ENCODE results near the gene ARFGAP3.

ARFGAP3 gene

DNA sequence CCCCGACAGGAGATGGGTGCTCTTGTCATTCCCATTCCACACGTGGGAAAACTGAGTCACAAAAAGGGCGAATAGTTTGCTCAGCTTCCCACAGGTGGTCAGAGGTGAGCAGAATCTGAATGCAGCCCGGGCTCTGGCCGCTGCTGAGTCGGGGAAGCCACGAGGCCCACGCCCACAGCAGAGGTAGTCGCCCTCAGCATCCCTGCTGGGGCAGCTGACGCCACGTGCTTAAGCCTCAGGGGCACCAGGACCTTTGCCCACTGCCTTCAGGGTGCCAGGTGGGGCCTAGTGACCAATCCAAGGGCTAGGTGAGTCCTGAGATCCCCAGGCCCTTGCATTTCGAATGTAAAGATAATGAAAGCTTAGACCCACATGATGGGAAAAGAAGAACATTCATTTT, 24.2 kb upstream of the ARFGAP3 start:
- H3K9me3 ChIP-seq (ENCODE audit: control insufficient read depth, insufficient read depth, low read length) = no peaks in the 10 kb centered on the region
- no peaks in the 10 kb centered on the region for H4K20me1 ChIP-seq (ENCODE audit: control insufficient read depth, insufficient read depth, low read depth, low read length)
- H3K4me3 ChIP-seq (ENCODE audit: low read length) = no peak overlapping the region
- H3K9me2 ChIP-seq (replicated peaks; ENCODE audit: control insufficient read depth, low read length) = no peaks in the 10 kb centered on the region
- peaks cover 8% of the 10 kb centered on the region for H3K4me1 ChIP-seq (ENCODE audit: control insufficient read depth, low read length)
- peaks cover 60% of the 10 kb centered on the region for H3K36me3 ChIP-seq (ENCODE audit: control insufficient read depth, low read length)
- no peaks in the 10 kb centered on the region for H3K79me2 ChIP-seq (ENCODE audit: control insufficient read depth, low read length)
- TF ChIP-seq, protein P1, sequence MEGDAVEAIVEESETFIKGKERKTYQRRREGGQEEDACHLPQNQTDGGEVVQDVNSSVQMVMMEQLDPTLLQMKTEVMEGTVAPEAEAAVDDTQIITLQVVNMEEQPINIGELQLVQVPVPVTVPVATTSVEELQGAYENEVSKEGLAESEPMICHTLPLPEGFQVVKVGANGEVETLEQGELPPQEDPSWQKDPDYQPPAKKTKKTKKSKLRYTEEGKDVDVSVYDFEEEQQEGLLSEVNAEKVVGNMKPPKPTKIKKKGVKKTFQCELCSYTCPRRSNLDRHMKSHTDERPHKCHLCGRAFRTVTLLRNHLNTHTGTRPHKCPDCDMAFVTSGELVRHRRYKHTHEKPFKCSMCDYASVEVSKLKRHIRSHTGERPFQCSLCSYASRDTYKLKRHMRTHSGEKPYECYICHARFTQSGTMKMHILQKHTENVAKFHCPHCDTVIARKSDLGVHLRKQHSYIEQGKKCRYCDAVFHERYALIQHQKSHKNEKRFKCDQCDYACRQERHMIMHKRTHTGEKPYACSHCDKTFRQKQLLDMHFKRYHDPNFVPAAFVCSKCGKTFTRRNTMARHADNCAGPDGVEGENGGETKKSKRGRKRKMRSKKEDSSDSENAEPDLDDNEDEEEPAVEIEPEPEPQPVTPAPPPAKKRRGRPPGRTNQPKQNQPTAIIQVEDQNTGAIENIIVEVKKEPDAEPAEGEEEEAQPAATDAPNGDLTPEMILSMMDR (IDR thresholded peaks at IDR 0.05; ENCODE audit: low read depth, low read length, poor library complexity, severe bottlenecking) = no peak
- no peak for TF ChIP-seq EZH2phosphoT487 (IDR thresholded peaks at IDR 0.05; ENCODE audit: borderline replicate concordance, low read length)
- no peak overlapping the region for H3K27ac ChIP-seq (ENCODE audit: low read depth, low read length)
- no peaks in the 10 kb centered on the region for H3F3A ChIP-seq (ENCODE audit: control insufficient read depth, insufficient read depth)
- no peaks in the 10 kb centered on the region for H3K27me3 ChIP-seq (ENCODE audit: control insufficient read depth, low read length)
- H3K4me2 ChIP-seq (ENCODE audit: low read length) = no peak overlapping the region

DNA sequence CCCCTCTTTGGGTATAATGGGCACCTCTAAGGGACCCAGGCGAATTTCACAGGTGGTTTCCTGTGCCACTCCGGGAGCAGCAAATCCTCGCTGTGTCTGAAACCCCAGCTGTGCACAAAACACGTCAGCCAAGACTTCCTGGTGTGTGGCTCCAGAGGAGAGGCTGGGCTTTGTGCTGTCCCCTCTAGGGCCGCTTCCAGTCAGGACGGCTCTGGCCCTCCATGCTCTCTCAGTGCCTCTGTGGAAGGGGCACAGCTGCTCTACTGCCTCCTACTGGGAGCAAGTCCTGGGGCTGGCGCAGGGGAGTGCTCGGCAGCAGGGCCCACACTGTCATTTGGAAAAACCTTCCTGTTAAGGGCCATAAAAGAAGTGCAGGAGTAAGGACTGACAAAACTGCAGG, 23.7 kb upstream of the ARFGAP3 start:
- no peak for TF ChIP-seq EZH2phosphoT487 (IDR thresholded peaks at IDR 0.05; ENCODE audit: borderline replicate concordance, low read length)
- TF ChIP-seq, protein P1 (IDR thresholded peaks at IDR 0.05; ENCODE audit: low read depth, low read length, poor library complexity, severe bottlenecking) = peak; percentile 31
- Histone ChIP-seq H3K4me3 (ENCODE audit: low read length) (no peak overlapping the region), H3K4me1 (ENCODE audit: control insufficient read depth, low read length) (peaks cover 8% of the 10 kb centered on the region), H3F3A (ENCODE audit: control insufficient read depth, insufficient read depth) (no peaks in the 10 kb centered on the region), H3K79me2 (ENCODE audit: control insufficient read depth, low read length) (no peaks in the 10 kb centered on the region), H3K4me2 (ENCODE audit: low read length) (no peak overlapping the region), H3K36me3 (ENCODE audit: control insufficient read depth, low read length) (peaks cover 64% of the 10 kb centered on the region), H3K27ac (ENCODE audit: low read depth, low read length) (no peak overlapping the region), H3K9me3 (ENCODE audit: control insufficient read depth, insufficient read depth, low read length) (no peaks in the 10 kb centered on the region), H3K27me3 (ENCODE audit: control insufficient read depth, low read length) (no peaks in the 10 kb centered on the region), H4K20me1 (ENCODE audit: control insufficient read depth, insufficient read depth, low read depth, low read length) (no peaks in the 10 kb centered on the region), H3K9me2 (replicated peaks; ENCODE audit: control insufficient read depth, low read length) (no peaks in the 10 kb centered on the region)

DNA sequence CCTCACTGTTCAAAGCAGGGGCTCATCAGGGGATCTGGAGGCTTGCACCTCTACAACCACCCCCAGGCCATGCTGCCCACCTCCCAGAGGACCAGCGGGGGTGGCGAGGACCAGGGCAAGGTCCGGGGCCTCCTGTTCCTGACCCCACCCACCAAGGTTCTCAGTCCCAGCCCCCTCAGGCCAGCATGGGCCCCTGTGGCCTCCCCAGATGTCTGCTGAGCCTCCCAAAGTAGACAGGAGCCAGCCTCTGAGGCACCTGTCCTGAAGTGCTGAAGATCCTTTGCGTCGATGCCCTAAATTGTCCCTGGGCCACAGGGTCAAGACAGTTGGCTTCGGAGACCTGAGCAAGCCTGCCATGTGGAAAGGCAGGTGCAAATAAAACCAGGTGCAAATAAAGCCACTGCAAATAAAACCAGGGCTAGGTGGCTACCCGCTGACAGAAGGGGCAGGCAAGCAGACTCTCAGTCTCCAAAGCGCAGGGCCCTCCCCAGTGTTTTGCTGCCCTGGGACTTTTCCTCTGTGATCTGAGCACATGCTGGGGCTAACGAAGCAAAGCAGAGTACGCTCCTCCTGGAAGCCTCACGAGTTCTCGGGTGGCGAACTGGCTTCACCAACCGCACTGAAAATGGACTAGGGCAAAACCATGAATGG, 22.4 kb upstream of the ARFGAP3 start:
- Histone ChIP-seq H4K20me1 (ENCODE audit: control insufficient read depth, insufficient read depth, low read depth, low read length) (no peaks in the 10 kb centered on the region), H3K4me2 (ENCODE audit: low read length) (no peak overlapping the region), H3F3A (ENCODE audit: control insufficient read depth, insufficient read depth) (no peaks in the 10 kb centered on the region), H3K36me3 (ENCODE audit: control insufficient read depth, low read length) (peaks cover 59% of the 10 kb centered on the region), H3K79me2 (ENCODE audit: control insufficient read depth, low read length) (no peaks in the 10 kb centered on the region), H3K27ac (ENCODE audit: low read depth, low read length) (no peak overlapping the region), H3K27me3 (ENCODE audit: control insufficient read depth, low read length) (no peaks in the 10 kb centered on the region), H3K9me2 (replicated peaks; ENCODE audit: control insufficient read depth, low read length) (no peaks in the 10 kb centered on the region), H3K4me1 (ENCODE audit: control insufficient read depth, low read length) (peaks cover 8% of the 10 kb centered on the region), H3K9me3 (ENCODE audit: control insufficient read depth, insufficient read depth, low read length) (no peaks in the 10 kb centered on the region), H3K4me3 (ENCODE audit: low read length) (no peak overlapping the region)
- TF ChIP-seq, protein P1 (IDR thresholded peaks at IDR 0.05; ENCODE audit: low read depth, low read length, poor library complexity, severe bottlenecking) = no peak
- no peak for TF ChIP-seq EZH2phosphoT487 (IDR thresholded peaks at IDR 0.05; ENCODE audit: borderline replicate concordance, low read length)
